ENCODE measurements around the gene CFLAR.
A peak's percentile ranks its signal among the peaks of the same experiment; 100 is the strongest.
"Not testable (repeated sequence)": the region's sequence is repeated elsewhere in the genome, so short reads cannot be mapped to it uniquely, and the experiment has no call there.

CFLAR gene

DNA sequence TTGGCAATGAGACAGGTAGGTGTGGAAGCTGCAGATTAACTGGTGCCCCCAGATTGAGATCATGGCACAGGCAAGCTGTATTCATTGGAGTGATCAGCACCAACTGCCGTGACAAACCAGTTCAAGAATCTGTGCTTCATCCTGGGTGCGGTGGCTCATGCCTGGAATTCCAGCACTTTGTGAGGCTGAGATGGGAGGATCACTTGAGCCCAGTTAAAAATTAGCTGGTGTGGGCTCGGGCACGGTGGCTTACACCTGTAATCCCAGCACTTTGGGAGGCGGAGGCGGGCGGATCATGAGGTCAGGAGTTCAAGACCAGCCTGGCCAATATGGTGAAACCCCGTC, 33.8 kb downstream of the CFLAR start:
- not testable (repeated sequence) for DNase-seq

DNA sequence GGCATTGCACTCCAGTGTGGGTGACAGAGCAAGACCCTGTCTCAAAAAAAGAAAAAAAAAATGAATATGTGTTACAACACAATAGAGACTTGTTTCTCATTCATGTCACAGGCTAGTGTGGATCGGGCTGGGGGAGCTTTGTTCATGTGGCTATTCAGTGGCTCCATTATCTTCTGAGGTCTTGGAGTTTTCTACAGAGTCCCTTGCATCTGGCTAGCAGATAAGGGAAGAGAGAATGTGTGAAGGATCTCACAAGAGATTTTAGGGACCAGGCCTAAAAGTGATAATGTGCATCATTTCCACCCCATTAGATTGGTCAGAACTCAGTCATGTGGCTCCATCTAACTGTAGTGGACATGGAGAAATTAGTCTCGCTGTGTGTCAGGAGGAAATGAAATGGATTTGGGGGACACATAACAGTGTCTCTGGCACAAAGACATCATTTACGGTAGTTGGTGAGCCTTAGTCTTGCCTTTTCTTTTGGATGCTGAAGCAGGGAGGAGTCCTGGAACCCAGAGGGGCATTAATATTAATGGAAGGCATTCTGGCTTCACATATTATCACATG, 34.6 kb downstream of the CFLAR start:
- no peak for DNase-seq

DNA sequence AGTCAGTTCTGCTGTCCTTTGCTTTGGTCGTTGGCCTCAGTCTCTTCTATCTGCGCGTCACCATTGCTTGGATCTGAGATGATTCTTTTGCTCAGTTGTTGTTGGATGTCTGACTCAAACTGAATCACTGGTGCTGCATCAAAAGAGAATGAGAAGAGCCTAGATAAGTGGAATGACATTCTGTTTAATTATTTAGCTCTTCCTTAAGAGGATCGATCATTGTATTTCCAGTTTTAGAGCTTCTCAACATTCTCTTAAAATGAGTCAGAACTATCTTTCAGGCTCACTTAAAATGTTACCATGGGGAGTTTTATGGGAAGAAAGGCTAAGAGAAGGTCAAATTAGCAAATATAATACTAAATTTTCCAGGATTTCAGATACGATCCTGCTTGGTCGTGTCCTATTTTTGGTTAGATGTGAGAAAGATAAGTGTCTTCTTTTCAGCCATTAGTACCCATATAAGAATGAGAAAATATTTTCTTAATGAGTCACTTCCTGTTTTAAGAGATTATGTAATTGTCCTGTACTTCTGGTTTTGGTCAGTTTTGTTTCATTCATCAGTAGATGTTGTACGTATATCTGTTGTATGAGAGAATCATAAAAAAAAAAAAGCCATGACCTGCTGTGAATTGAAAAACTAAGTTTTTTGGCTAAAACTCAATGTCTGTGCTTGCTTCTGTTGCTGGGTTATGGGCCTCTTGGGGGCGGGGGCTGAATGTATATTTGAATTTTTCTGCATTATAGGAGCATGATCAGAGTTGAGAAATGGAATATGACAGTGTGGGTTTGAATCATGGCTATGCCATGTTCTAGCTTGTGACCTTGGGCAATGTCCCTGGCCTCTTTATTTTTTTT, 35.4 kb downstream of the CFLAR start:
- DNase-seq: no peak

- DNase-seq: no peak
These were observed 36.6 kb downstream of the CFLAR start for GRCh38 chr2:201152517-201152916.

GRCh38 chr2:201152999-201153815, 37.2 kb downstream of the CFLAR start:
- DNase-seq: no peak

DNA sequence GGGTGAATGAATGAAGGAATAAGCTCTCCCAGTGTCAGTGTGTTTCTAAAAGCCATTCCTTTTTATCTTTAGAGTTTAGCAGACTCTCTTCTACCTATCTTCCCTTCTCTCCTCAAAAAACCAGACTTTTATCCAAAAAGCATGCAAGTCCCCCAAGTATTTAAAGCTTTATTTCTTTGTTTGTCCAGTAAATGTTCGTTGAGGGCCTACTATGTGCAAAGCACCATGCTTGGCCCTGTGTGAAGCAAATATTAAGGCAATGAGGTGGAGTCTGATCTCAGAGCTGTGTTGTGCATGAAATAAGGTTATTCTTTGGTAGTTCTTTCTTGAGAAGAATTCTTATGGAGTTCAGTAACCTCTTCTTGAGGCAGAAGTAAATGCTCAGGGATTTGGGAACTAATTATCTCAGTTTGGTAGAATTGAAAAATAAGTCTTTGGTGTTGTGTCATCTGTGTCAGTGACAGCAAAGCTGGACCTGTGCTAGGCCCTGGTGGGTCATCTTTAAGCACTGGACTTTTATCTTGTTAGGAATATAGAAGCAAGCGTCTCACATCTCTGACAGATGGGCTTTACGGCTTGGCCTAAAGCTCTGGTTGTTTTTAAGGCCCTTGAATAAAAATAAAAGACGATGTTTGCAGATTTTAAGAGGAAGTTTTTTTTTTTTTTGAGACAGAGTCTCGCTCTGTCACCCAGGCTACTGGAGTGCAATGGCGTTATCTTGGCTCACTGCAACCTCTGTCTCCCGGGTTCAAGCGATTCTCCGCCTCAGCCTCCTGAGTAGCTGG, 38.8 kb downstream of the CFLAR start:
- DNase-seq: no peak

DNA sequence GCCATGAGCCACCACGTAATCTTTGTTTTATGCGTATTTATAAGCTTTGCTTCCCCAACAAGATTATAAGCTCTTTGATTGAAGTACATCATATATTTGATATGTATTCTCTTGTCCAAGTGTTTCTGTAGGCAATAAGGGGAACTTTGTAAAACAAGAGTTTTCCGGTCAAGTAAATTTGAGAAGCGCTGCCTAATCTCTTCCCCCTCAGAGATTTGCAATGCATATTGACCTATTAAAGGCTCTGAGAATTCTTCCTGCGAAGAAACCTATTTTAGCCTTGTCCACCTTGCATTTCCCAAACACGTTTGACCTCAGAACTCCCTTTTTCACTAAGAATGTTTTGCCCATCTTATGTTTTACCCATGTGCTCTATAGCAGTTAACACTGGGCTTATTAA, 40.1 kb downstream of the CFLAR start:
- no peak for DNase-seq

GRCh38 chr2:201156640-201157039, 40.7 kb downstream of the CFLAR start:
- no peak for DNase-seq

- no peak for DNase-seq
These were observed 41.7 kb downstream of the CFLAR start for GRCh38 chr2:201157694-201158093.

- DNase-seq: no peak
These were observed 42.4 kb downstream of the CFLAR start for GRCh38 chr2:201158111-201158929.

DNA sequence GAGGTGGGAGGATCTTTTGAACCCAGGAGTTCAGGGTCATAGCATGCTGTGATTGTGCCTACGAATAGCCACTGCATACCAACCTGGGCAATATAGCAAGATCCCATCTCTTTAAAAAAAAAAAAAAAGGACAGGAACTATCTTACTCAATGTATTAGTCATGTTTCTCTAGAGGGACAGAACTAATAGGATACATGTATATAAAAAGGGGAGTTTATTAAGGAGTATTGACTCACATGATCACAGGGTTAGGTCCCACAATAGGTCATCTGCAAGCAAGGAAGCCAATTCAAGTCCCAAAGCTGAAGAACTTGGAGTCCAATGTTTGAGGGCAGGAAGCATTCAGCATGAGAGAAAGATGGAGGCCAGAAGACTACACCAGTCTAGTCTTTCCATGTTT, 48.2 kb downstream of the CFLAR start:
- DNase-seq: no peak

GRCh38 chr2:201167546-201167945, 51.6 kb downstream of the CFLAR start:
- no peak for DNase-seq

DNA sequence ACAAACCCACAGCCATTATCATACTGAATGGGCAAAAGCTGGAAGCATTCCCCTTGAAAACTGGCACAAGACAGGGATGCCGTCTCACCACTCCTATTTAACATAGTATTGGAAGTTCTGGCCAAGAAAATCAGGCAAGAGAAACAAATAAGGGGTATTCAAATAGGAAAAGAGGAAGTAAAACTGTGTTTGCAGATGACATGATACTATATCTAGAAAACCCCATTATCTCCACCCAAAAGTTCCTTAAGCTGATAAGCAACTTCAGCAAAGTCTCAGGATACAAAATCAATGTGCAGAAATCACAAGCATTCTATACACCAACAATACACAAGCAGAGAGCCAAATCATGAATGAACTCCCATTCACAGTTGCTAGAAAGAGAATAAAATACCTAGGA, 52.5 kb downstream of the CFLAR start:
- not testable (repeated sequence) for DNase-seq

GRCh38 chr2:201171259-201171814, 55.4 kb downstream of the CFLAR start:
- no peak for DNase-seq

DNA sequence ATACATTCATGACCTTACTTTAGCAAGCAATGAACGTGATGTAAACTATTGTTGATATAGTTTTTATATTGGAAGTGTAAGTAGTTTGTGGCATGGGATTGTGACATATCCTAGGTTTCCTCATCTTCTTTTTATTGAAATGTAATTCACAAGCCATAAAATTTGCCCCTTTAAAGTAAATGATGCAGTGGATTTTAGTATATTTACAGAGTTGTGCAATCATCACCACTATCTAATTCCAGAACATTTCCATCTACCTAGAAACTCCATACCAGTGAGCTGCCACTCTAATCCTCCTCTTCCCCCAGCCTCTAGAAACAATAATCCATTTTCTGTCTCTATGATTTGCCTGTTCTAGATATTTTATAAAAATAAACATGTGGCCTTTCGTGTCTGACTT, 56.3 kb downstream of the CFLAR start:
- DNase-seq: no peak

- DNase-seq: no peak
These were observed 58.7 kb downstream of the CFLAR start for GRCh38 chr2:201174687-201175086.

- DNase-seq: no peak
These were observed 60.1 kb downstream of the CFLAR start for GRCh38 chr2:201176081-201176481.

DNA sequence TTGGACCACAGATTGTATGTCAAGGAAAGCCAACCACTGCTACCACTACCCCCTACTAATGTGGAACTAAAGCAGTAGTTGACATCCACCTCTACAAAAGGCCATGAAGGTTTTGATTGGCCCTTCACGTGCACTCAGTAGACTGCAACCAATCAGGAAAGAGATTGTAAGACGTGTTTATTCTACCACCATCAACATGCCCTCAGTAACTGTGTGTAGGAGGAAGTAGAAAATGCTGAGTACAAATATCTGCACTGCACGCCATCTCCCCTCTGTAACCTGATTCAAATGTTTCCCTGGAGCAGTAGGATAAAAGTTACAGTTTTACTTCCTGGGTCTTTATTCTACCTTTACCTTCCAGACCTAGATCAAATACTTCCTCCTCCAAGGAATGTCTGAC, 64.0 kb downstream of the CFLAR start:
- no peak for DNase-seq

- DNase-seq: peak; percentile 11
These were observed 66.8 kb downstream of the CFLAR start, which contains the start of gene CASP10 for GRCh38 chr2:201182650-201183364. CASP10 (plus strand) TSS chr2:201183141; CDS start chr2:201185778, 2,637 bp downstream.

- DNase-seq: no peak
These were observed 67.4 kb downstream of the CFLAR start for GRCh38 chr2:201183365-201183727.

- DNase-seq: not testable (repeated sequence)
These were observed 67.9 kb downstream of the CFLAR start for GRCh38 chr2:201183835-201184234.
